IPS-NIHi7 (cell line): Measurements from ENCODE around the gene SLC7A8.
"Not testable (repeated sequence)": the region's sequence is repeated elsewhere in the genome, so short reads cannot be mapped to it uniquely, and the experiment has no call there.

Experiments used
- DNase-seq: peaks from one replicate; pipeline ENCODE4 v3.0.0; 2012; ENCODE audit warnings: mixed read lengths; ENCODE audit errors: extremely low spot score

Gene SLC7A8

DNA sequence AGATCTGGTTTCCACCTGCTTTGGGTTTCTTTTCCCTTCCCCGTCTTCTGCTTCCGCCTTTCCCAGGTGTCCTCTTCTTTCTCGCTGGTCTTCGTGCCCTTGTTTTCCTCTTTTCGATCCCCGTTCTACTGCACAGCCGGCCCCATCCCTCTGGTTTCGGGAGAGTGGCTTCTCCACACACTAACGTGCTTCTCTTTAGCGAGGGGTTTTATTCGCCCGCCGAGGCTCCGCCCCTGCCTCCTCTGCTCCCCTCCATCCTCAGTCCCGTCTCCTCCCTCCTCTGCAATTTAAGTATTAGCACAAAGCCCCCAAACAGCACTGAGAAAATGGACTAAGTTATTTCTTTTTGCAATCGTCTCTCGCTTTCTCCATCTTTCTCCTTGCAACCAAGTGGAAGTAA lies at the start of gene SLC7A8:
Gene SLC7A8, minus strand, starts transcription at position 182 of the 400 bp plus-strand sequence. CDS start 746 bp downstream, outside the sequence.
- DNase-seq, result peak; percentile 63

GRCh38 chr14:23232241-23232808 lies 48.9 kb upstream of the SLC7A8 start:
- not testable (repeated sequence) for DNase-seq

- no peak for DNase-seq
Measured at GRCh38 chr14:23228812-23229211, 45.4 kb upstream of the SLC7A8 start.

DNA sequence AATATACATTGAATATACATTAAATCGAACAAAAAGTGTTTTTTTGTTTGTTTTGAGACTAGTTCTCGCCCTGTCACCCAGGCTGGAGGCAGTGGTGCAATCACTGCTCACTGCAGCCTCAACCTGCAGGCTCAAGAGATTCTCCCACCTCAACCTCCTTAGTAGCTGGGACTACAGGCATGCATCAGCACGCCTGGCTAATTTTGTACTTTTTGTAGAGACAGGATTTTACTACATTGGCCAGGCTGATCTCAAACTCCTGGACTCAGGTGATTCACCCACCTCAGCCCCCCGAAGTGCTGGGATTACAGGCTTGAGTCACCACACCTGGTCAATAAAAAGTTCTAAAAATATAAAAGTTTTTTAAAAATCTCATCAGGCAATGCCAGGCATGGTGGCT lies 44.1 kb upstream of the SLC7A8 start:
- no peak for DNase-seq

- DNase-seq, result not testable (repeated sequence)
Measured at GRCh38 chr14:23224958-23225357, 41.5 kb upstream of the SLC7A8 start.

GRCh38 chr14:23219075-23219474 lies 35.6 kb upstream of the SLC7A8 start:
- no peak for DNase-seq

DNA sequence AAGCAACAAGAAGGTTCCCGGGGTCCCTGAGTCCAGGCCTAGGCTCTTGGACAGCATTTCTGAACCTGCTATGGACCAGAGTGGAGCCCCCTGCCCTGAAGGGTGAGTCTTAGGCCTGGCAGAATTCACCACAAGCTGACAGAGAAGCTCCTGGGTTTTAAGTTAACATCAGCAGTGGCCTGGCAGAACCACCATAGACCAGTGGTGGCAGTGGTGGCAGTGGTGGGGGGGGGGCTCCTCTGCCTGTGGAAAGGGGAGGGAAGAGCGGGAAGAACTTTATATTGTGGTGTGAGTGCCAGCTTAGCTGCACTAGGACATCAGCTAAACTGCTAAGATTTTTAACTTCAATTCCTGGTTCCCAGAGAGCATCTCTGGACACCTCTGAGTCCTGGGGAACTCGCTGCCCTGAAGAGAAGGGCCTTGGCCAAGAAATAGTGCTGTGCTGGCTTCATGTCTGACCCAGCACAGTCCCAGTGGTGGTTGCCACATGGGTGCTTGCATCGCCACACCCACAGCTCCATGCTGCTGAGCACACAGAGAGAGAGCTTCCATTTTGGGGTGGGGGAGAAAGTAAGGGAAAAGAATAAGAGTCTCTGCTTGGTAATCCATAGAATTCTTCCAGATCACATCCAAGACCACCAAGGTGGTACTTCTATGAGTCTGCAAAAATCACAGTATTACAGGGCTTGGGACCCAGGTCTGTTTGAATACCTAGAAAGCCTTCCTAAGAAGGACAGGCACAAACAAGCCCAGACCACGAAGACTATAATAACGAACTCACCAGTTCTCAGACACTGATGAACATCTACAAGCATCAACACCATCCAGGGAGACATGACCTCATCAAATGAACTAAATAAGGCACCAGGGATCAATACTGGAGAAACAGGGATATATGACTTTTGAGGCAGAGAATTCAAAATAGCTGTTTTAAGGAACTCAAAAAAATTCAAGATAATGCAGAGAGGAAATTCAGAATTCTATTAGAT lies 33.9 kb upstream of the SLC7A8 start:
- DNase-seq, result no peak

DNA sequence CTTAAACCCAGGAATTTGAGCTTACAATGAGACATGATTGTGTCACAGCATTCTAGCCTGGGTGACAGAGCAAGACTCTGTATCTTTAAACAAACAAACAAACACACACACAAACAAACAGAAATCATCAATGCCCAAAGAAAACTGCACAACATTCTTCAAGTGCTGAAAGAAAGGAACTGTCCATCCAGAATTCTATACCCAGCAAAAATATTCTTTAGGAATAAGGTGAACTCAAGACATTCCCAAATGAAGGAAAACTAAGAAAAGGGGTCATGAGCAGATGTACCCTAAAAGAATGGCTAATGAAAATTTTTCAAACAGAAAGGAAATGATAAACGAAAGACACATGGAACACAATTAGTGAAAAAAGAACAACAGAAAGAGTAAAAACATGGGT lies 32.0 kb upstream of the SLC7A8 start:
- DNase-seq, result no peak

- DNase-seq, result no peak
Measured at GRCh38 chr14:23209651-23210423, 26.4 kb upstream of the SLC7A8 start.

GRCh38 chr14:23208324-23208723 lies 24.9 kb upstream of the SLC7A8 start:
- DNase-seq, result no peak

GRCh38 chr14:23207146-23207540 lies 23.7 kb upstream of the SLC7A8 start:
- no peak for DNase-seq

- no peak for DNase-seq
Measured at GRCh38 chr14:23206422-23207145, 23.1 kb upstream of the SLC7A8 start.

DNA sequence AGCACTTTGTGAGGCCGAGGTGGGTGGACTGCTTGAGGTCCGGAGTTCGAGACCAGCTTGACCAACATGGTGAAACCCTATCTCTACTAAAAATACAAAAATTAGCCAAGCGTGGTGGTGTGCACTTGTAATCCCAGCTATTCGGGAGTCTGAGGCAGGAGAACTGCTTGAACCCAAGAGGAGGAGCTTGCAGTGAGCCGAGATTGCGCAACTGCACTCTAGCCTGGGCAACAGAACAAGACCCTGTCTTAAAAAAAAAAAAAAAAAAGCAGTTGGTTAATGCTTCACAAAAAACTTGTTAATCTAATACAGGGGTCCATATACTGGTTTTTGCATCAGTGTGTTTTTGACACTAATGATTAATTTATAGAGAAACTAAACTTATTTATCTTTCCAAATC lies 18.5 kb upstream of the SLC7A8 start:
- no peak for DNase-seq

DNA sequence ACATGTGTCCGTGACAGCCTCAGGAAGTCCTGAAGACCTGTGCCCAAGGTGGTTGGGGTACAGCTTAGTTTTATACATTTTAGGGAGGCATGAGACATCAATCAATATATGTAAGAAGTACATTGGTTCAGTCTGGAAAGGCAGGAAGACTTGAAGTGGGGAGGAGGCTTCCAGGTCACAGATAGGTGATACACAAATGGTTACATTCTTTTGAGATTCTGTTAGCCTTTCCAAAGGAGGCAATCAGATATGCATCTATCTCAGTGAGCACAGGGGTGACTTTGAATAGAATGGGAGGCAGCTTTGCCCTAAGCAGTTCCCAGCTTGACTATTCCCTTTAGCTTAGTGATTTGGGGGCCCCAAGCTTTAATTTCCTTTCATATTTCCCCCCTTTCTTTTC lies 15.7 kb upstream of the SLC7A8 start:
- not testable (repeated sequence) for DNase-seq

- not testable (repeated sequence) for DNase-seq
Measured at GRCh38 chr14:23196487-23196886, 13.0 kb upstream of the SLC7A8 start.

DNA sequence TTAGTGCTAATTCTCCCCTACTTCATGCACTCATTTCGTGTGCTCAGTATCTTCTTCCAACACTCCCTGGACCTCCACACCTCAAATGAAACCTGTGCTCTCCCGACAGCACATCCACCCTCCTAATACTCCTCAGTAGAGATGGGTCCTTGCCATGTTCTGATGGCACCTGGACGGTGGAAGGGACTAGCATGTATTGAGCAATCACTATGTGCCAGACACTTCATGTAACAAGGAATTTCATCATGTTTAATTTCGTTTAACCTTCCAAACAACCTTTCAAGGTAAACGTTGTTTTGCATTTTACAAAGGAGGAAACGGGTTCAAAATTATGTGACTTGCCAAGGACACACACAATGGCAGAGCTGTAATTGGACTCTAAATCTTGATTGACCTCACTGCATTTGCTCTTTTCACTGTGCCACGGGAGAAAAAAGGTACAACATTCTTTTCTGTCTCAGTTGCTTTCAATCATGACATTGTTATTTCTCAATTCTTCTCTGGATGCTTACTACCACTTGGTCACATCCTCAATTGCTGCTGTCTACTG lies 12.2 kb upstream of the SLC7A8 start:
- DNase-seq, result no peak

GRCh38 chr14:23193432-23193831 lies 10.0 kb upstream of the SLC7A8 start:
- DNase-seq, result no peak

GRCh38 chr14:23187925-23188324 lies 4.5 kb upstream of the SLC7A8 start:
- no peak for DNase-seq

DNA sequence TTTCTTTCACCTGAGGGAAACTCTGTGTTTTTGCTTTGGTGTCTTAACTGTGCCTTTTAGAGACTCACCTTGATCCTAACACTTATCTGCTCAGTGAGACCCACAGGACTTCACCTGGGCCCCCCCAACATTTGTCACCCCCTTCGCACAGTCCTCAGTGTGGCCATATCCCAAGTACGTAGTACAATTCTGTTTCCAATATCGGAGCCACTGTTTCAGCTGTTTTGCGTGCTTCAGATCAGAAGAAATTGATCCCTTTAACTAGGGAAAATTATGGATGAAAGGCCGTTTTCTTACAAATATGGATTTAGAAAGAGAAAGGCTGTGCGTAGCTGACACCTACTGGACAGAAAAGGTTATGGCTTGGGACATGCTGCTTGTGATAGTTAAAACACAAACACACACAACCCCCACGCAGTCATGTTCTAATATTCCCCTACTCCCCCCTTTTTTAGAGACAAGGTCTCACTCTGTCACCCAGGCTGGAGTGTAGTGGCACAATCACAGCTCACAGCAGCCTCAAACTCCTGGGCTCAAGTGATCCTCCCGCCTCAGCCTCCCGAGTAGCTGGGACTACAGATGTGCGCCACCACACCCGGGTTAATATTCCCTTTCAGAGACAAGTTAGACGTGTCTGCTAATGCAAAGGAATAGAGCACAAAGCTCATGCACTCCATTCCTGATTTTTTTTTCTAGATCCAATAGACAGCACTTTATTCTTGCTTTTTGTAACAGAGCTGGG lies 3.6 kb upstream of the SLC7A8 start:
- peak; percentile 62 for DNase-seq

DNA sequence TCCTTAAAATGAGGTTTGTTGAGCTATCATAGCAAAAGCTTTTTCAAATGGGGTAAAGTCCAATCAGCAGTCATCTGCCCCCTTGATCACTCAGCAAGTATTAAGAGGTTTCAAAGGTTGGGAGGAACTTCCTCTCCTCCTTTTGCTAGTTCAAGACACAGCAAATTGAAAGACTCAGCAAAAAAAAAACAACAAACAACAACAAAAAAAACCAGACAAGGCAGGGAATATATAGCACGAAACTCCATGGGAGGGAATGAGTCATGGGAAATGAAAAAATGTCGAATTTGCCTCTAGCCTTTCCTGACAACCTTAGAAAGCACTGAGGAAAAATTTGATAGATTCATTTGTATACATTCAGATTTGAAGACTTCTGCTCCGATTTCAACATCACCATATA lies 1.6 kb upstream of the SLC7A8 start:
- DNase-seq, result no peak

- no peak for DNase-seq
Measured at GRCh38 chr14:23183158-23183470, 346 bp downstream of the SLC7A8 start.
